PC-9 (cell line): ENCODE data around the gene RXRA. TPM values are rescaled to one million over a fixed set of nuclear protein-coding genes. Genes with fewer than 3 reads are reported as not detected.

Experiments used
- BruUV-seq: library from RNA; stranded (reverse); fragments of 400-500 nt; replicated peaks from 2 replicates; lab custom pipeline; 2021; lab: Mats Ljungman, UMichigan
- CTCF ChIA-PET: fragments of 300-600 bp; sonication (Branson Sonifier 250); formaldehyde crosslinking; loops from one replicate; lab custom pipeline; 2022; ENCODE audit warnings: antibody characterized with exemption; lab: Charles Lee
- POLR2A ChIA-PET: fragments of 300-600 bp; sonication (Branson Sonifier 250); formaldehyde crosslinking; loops from one replicate; lab custom pipeline; 2022; ENCODE audit warnings: antibody characterized with exemption; ENCODE audit not compliant: unreplicated experiment; lab: Charles Lee
- DNase-seq, 2 experiments: peaks; one replicate each; pipeline versions ENCODE4 v3.0.0 to v3.0.0-alpha.2; 2015 to 2022; ENCODE audit warnings: mixed read lengths in 1 of 2
- H2AFZ ChIP-seq: fragments of 200-600 bp; sonication (generic); 2 replicates; pipeline ENCODE4 v1.8.1; 2017; ENCODE audit warnings: antibody characterized with exemption
- H3F3A ChIP-seq: fragments of 200-600 bp; sonication (generic); 2 replicates; pipeline ENCODE4 v1.8.1; 2017; ENCODE audit warnings: antibody characterized with exemption, mild to moderate bottlenecking, low read depth; ENCODE audit not compliant: insufficient read depth
- H3K27ac ChIP-seq: fragments of 200-600 bp; sonication (generic); 2 replicates; pipeline ENCODE4 v1.6.1; 2016; ENCODE audit warnings: mixed run types
- H3K27me3 ChIP-seq: fragments of 200-600 bp; sonication (generic); 2 replicates; pipeline ENCODE4 v1.6.1; 2016; ENCODE audit warnings: low read depth, mixed run types; ENCODE audit not compliant: insufficient read depth
- H3K36me3 ChIP-seq: fragments of 200-600 bp; sonication (generic); 2 replicates; pipeline ENCODE4 v1.6.1; 2016; ENCODE audit warnings: low read depth, mixed run types
- H3K4me1 ChIP-seq: fragments of 200-600 bp; sonication (generic); replicated peaks from 2 replicates; pipeline ENCODE4 v1.6.1; 2016; ENCODE audit warnings: mixed run types; ENCODE audit not compliant: insufficient read depth
- H3K4me2 ChIP-seq: fragments of 200-600 bp; sonication (generic); 2 replicates; pipeline ENCODE4 v1.6.1; 2017; ENCODE audit warnings: mixed run types
- H3K4me3 ChIP-seq: fragments of 200-600 bp; sonication (generic); 2 replicates; pipeline ENCODE4 v1.6.1; 2016; ENCODE audit warnings: mixed run types
- H3K79me2 ChIP-seq: fragments of 200-600 bp; sonication (generic); 2 replicates; pipeline ENCODE4 v1.6.1; 2017; ENCODE audit warnings: low read depth, mixed run types
- H3K9me2 ChIP-seq: fragments of 200-600 bp; sonication (generic); 2 replicates; pipeline ENCODE4 v1.8.1; 2017; ENCODE audit warnings: mild to moderate bottlenecking; ENCODE audit not compliant: insufficient read depth
- H3K9me3 ChIP-seq: fragments of 200-600 bp; sonication (generic); 2 replicates; pipeline ENCODE4 v1.8.1; 2016; ENCODE audit warnings: low read depth; ENCODE audit not compliant: insufficient read depth
- H4K20me1 ChIP-seq: fragments of 200-600 bp; sonication (generic); 2 replicates; pipeline ENCODE4 v1.8.1; 2017; ENCODE audit not compliant: insufficient read depth
- EZH2 ChIP-seq: fragments of 200-600 bp; sonication (generic); IDR thresholded peaks from 2 replicates; pipeline ENCODE4 v1.8.0; 2017; ENCODE audit warnings: antibody characterized with exemption, low read depth
- intact Hi-C: fragments of 100-400 bp; cut with micrococcal nuclease; formaldehyde crosslinking; loops from one replicate; pipeline ENCODE4 v1.10.0; 2022; ENCODE audit not compliant: unreplicated experiment
- total RNA-seq: library from RNA; stranded (reverse); gene quantifications from 2 replicates; pipeline ENCODE4 v1.2.3, GENCODE V29; 2021
- TF ChIP-seq, protein P1 (sequence below): fragments of 200-600 bp; sonication (generic); conservative IDR thresholded peaks from 2 replicates; pipeline ENCODE4 v1.6.1; 2017; ENCODE audit warnings: mixed run types, antibody characterized with exemption, mild to moderate bottlenecking, moderate library complexity

Gene RXRA
- total RNA-seq, 1 experiment from 2014 or later: 146 TPM

DNA sequence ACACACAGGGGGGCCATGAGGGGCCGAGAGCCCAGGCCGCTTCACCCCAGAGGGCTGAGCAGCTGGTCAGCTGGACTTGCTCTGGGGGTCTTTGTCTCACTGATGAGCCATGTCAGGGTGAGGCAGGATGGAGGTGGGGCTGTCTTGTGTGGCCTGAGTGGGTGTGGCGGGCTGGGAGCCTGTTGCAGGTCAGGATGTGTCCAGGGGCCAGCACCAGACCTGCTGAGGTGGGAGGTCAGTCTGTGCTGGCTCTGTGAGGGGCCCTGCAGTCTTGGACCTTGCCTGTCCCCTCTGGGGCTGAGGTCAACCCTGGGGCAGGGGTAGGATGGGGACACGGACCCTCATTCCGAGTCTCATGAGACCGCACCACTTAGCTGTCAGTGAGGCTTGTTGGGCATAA lies 56.9 kb downstream of the RXRA start:
- BruUV-seq: no TSS peak
- Histone ChIP-seq H3K36me3 (no peaks in the 10 kb centered on the region), H3K79me2 (peaks cover 95% of the 10 kb centered on the region), H2AFZ (no peak overlapping the region), H4K20me1 (peaks cover 5% of the 10 kb centered on the region; the same call in 1 of the 2 replicates), H3K9me2 (no peaks in the 10 kb centered on the region), H3K27ac (no peak overlapping the region), H3K4me1 (peaks cover 71% of the 10 kb centered on the region), H3K4me3 (no peak overlapping the region), H3F3A (peaks cover 22% of the 10 kb centered on the region; the same call in 1 of the 2 replicates), H3K9me3 (no peaks in the 10 kb centered on the region), H3K27me3 (no peaks in the 10 kb centered on the region), H3K4me2 (no peak overlapping the region)
- TF ChIP-seq, protein P1, sequence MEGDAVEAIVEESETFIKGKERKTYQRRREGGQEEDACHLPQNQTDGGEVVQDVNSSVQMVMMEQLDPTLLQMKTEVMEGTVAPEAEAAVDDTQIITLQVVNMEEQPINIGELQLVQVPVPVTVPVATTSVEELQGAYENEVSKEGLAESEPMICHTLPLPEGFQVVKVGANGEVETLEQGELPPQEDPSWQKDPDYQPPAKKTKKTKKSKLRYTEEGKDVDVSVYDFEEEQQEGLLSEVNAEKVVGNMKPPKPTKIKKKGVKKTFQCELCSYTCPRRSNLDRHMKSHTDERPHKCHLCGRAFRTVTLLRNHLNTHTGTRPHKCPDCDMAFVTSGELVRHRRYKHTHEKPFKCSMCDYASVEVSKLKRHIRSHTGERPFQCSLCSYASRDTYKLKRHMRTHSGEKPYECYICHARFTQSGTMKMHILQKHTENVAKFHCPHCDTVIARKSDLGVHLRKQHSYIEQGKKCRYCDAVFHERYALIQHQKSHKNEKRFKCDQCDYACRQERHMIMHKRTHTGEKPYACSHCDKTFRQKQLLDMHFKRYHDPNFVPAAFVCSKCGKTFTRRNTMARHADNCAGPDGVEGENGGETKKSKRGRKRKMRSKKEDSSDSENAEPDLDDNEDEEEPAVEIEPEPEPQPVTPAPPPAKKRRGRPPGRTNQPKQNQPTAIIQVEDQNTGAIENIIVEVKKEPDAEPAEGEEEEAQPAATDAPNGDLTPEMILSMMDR: no peak
- no peak for TF ChIP-seq EZH2
- intact Hi-C loops: no loop called here
- no peak for DNase-seq
- ChIA-PET POLR2A (no interaction called here), CTCF (no interaction called here)

DNA sequence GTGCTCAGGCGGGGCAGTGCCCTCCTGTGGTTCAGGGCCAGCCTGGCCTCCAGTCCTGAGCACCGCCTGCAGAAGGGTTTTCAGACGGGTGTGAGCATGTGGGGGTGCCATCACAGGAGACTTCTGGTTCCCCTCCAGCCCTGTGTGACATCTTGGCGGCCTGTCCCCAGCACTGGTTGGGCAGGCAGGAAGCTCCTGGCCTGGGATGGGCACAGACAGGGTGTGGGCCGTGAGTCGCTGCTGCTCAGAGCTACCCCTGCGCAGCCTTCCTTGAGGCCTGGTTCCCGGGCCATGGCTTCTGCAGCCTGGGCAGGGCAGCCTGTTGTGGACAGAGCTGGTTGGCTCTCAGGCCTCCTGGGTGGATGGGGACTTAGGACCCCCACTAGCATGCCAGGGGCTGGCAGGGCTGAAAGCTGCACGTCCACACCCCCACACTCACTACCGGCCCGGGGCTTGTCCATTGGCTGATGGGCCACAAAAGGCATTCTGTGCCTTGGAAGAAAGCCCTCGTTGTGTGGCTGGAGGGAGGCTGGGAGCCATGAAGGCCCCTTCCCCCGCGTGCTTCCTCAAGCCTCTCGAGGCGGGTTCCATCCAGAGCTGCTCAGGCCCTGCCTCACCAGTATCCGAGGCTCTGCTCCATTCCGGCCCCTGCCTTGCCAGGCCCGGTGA lies 58.7 kb downstream of the RXRA start:
- Histone ChIP-seq H3K79me2 (peaks cover 98% of the 10 kb centered on the region), H3K4me3 (no peak overlapping the region), H3K27me3 (no peaks in the 10 kb centered on the region), H3F3A (peaks cover 6% of the 10 kb centered on the region; the same call in 1 of the 2 replicates), H3K4me2 (no peak overlapping the region), H3K9me2 (no peaks in the 10 kb centered on the region), H2AFZ (no peak overlapping the region), H3K4me1 (peaks cover 53% of the 10 kb centered on the region), H4K20me1 (peaks cover 16% of the 10 kb centered on the region), H3K36me3 (no peaks in the 10 kb centered on the region), H3K9me3 (no peaks in the 10 kb centered on the region), H3K27ac (peak overlapping the region; percentile 26; the same call in 1 of the 2 replicates)
- no TSS peak for BruUV-seq
- DNase-seq: peak; percentile 46 to 62
- CTCF ChIA-PET: interaction anchor here (1.1 kb wide), 1 partner anchor 22 kb away, joined by 3 read pairs; no protein-coding TSS in a partner anchor
- POLR2A ChIA-PET: interaction anchor here (0.6 to 0.7 kb wide), 2 partner anchors 58 to 511 kb away, joined by 3 to 5 read pairs; no protein-coding TSS in a partner anchor
- no peak for TF ChIP-seq EZH2
- TF ChIP-seq, protein P1: no peak
- intact Hi-C loops: no loop called here

DNA sequence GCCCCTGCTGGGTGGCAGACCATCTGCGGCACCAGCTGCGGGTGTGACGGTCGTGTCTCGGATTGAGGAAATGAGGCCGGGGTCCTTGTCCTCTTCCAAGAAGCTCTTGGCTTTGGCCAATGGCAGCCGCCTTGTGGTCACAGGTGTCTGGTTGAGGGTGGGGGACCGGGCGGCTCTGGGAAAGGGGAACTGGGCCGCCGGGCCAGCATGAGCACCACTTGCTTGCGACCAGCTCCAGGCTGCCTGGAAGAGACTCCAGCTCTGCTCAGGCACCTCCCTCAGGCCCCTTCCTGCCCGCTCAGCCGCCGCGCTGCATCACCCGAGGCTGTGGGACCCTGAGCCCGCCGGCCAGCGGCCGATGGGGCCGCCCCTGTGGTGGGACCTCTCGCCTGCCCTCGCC lies 59.7 kb downstream of the RXRA start:
- Histone ChIP-seq H3F3A (peaks cover 6% of the 10 kb centered on the region; the same call in 1 of the 2 replicates), H3K9me2 (no peaks in the 10 kb centered on the region), H3K79me2 (peaks cover 100% of the 10 kb centered on the region), H3K4me3 (no peak overlapping the region), H3K4me2 (no peak overlapping the region), H3K36me3 (no peaks in the 10 kb centered on the region), H3K27me3 (no peaks in the 10 kb centered on the region), H3K9me3 (no peaks in the 10 kb centered on the region), H2AFZ (no peak overlapping the region), H3K4me1 (peaks cover 44% of the 10 kb centered on the region), H3K27ac (no peak overlapping the region), H4K20me1 (peaks cover 16% of the 10 kb centered on the region)
- POLR2A ChIA-PET: no interaction called here
- no peak for DNase-seq
- BruUV-seq: no TSS peak
- TF ChIP-seq, protein P1: no peak
- TF ChIP-seq EZH2: no peak
- intact Hi-C loops: no loop called here
- CTCF ChIA-PET: no interaction called here
